D721Med (cell line): Measurements from ENCODE around the gene TNRC6B.

Experiments
- DNase-seq: peaks from one replicate; pipeline ENCODE4 v3.0.0; 2011; ENCODE audit warnings: low spot score; ENCODE audit not compliant: insufficient read length
- FAIRE-seq: peaks from 2 replicates; lab custom pipeline; 2011; peaks lifted over from hg19 to GRCh38; lab: Jason Lieb, UNC
- CTCF ChIP-seq: IDR thresholded peaks from 2 replicates; pipeline ENCODE4 v1.5.1; 2012; ENCODE audit warnings: mild to moderate bottlenecking, control low read depth; ENCODE audit not compliant: insufficient read depth; ENCODE audit errors: missing control alignments

The TNRC6B gene

GRCh38 chr22:40224702-40225101, 47.0 kb downstream of the TNRC6B start:
- TF ChIP-seq CTCF: no peak
- DNase-seq: no peak
- FAIRE-seq: no peak

- FAIRE-seq (no peak), DNase-seq (no peak)
- TF ChIP-seq CTCF: no peak
Observed at GRCh38 chr22:40226620-40227019, 48.9 kb downstream of the TNRC6B start.

- TF ChIP-seq CTCF: no peak
- DNase-seq: no peak
- FAIRE-seq: no peak
Observed at GRCh38 chr22:40231618-40232313, 54.0 kb downstream of the TNRC6B start.

GRCh38 chr22:40232624-40233023, 54.9 kb downstream of the TNRC6B start:
- FAIRE-seq (no peak), DNase-seq (no peak)
- TF ChIP-seq CTCF: no peak

GRCh38 chr22:40233886-40234285, 56.2 kb downstream of the TNRC6B start:
- no peak for TF ChIP-seq CTCF
- DNase-seq: no peak
- no peak for FAIRE-seq

- no peak for FAIRE-seq
- no peak for DNase-seq
- no peak for TF ChIP-seq CTCF
Observed at GRCh38 chr22:40234658-40235057, 56.9 kb downstream of the TNRC6B start.

GRCh38 chr22:40235308-40235707, 57.6 kb downstream of the TNRC6B start:
- TF ChIP-seq CTCF: no peak
- FAIRE-seq: no peak
- DNase-seq: no peak
